ENCODE data around the gene C3AR1.
"Not testable (repeated sequence)": the region's sequence is repeated elsewhere in the genome, so short reads cannot be mapped to it uniquely, and the experiment has no call there.

C3AR1 gene

GRCh38 chr12:8057306-8057705, 8.9 kb downstream of the C3AR1 start:
- DNase-seq, result no peak

- no peak for DNase-seq
These were observed 11.3 kb downstream of the C3AR1 start for GRCh38 chr12:8054816-8055215.

- DNase-seq, result no peak
These were observed 13.5 kb downstream of the C3AR1 start for GRCh38 chr12:8052679-8053078.

GRCh38 chr12:8050600-8051250, 15.4 kb downstream of the C3AR1 start:
- no peak for DNase-seq

- no peak for DNase-seq
These were observed 17.3 kb downstream of the C3AR1 start for GRCh38 chr12:8048906-8049305.

- no peak for DNase-seq
These were observed 18.3 kb downstream of the C3AR1 start for GRCh38 chr12:8047842-8048241.

- peak; percentile 84 for DNase-seq
These were observed 19.9 kb downstream of the C3AR1 start for GRCh38 chr12:8045952-8046944.

- no peak for DNase-seq
These were observed 25.4 kb downstream of the C3AR1 start for GRCh38 chr12:8040791-8041190.

- peak; percentile 38 for DNase-seq
These were observed 27.5 kb downstream of the C3AR1 start for GRCh38 chr12:8038659-8039114.

GRCh38 chr12:8037947-8038346, 28.2 kb downstream of the C3AR1 start:
- DNase-seq, result no peak

GRCh38 chr12:8037046-8037663, 29.0 kb downstream of the C3AR1 start:
- DNase-seq, result no peak

- no peak for DNase-seq
These were observed 29.8 kb downstream of the C3AR1 start for GRCh38 chr12:8036346-8036745.

GRCh38 chr12:8035440-8036010, 30.6 kb downstream of the C3AR1 start:
- no peak for DNase-seq

- no peak for DNase-seq
These were observed 31.4 kb downstream of the C3AR1 start for GRCh38 chr12:8034802-8035201.

GRCh38 chr12:8033153-8034044, 32.8 kb downstream of the C3AR1 start:
- peak; percentile 41 for DNase-seq

GRCh38 chr12:8032242-8033152, 33.7 kb downstream of the C3AR1 start, which contains the start of gene FOXJ2:
FOXJ2 (plus strand) TSS chr12:8032716; CDS start chr12:8039833, 7,117 bp downstream.
- DNase-seq, result peak; percentile 83

- DNase-seq, result no peak
These were observed 34.3 kb downstream of the C3AR1 start for GRCh38 chr12:8031872-8032241.

- not testable (repeated sequence) for DNase-seq
These were observed 35.1 kb downstream of the C3AR1 start for GRCh38 chr12:8031017-8031416.

- DNase-seq, result no peak
These were observed 36.0 kb downstream of the C3AR1 start for GRCh38 chr12:8030189-8030588.

- no peak for DNase-seq
These were observed 37.9 kb downstream of the C3AR1 start for GRCh38 chr12:8028267-8028666.

GRCh38 chr12:8027856-8028255, 38.3 kb downstream of the C3AR1 start:
- no peak for DNase-seq
